Hepatocyte (in vitro differentiated cells): Measurements from ENCODE around the gene OR10A2. TPM values are rescaled to one million over a fixed set of nuclear protein-coding genes. Genes with fewer than 3 reads are reported as not detected.

Experiments
- DNase-seq: peaks from one replicate; pipeline ENCODE4 v3.0.0-alpha.2; 2016; ENCODE audit warnings: low spot score
- H2AFZ ChIP-seq: fragments of 200-600 bp; sonication (generic); 2 replicates; pipeline ENCODE4 v1.6.0; 2016; ENCODE audit warnings: antibody characterized with exemption, mild to moderate bottlenecking
- H3K27ac ChIP-seq: fragments of 200-600 bp; sonication (generic); 2 replicates; pipeline ENCODE4 v1.5.1; 2016; ENCODE audit warnings: mild to moderate bottlenecking
- H3K27me3 ChIP-seq: fragments of 200-600 bp; sonication (generic); 2 replicates; pipeline ENCODE4 v1.6.1; 2016
- H3K36me3 ChIP-seq: fragments of 200-600 bp; sonication (generic); replicated peaks from 2 replicates; pipeline ENCODE4 v1.5.1; 2016; ENCODE audit warnings: low read depth; ENCODE audit not compliant: insufficient read depth
- H3K4me1 ChIP-seq: fragments of 200-600 bp; sonication (generic); 2 replicates; pipeline ENCODE4 v1.5.1; 2016; ENCODE audit warnings: mild to moderate bottlenecking, moderate library complexity; ENCODE audit not compliant: insufficient read depth
- H3K4me2 ChIP-seq: fragments of 200-600 bp; sonication (generic); 2 replicates; pipeline ENCODE4 v1.6.0; 2016
- H3K4me3 ChIP-seq: fragments of 200-600 bp; sonication (generic); 2 replicates; pipeline ENCODE4 v1.5.1; 2016; ENCODE audit warnings: mild to moderate bottlenecking
- H3K79me2 ChIP-seq: fragments of 200-600 bp; sonication (generic); 2 replicates; pipeline ENCODE4 v1.6.0; 2017; ENCODE audit warnings: mild to moderate bottlenecking
- H3K9me2 ChIP-seq: fragments of 200-600 bp; sonication (generic); replicated peaks from 2 replicates; pipeline ENCODE4 v1.6.0; 2017; ENCODE audit warnings: mild to moderate bottlenecking; ENCODE audit not compliant: insufficient read depth
- H3K9me3 ChIP-seq: fragments of 200-600 bp; sonication (generic); 2 replicates; pipeline ENCODE4 v1.5.1; 2016; ENCODE audit warnings: low read depth, mild to moderate bottlenecking
- H4K20me1 ChIP-seq: fragments of 200-600 bp; sonication (generic); 2 replicates; pipeline ENCODE4 v1.6.0; 2016; ENCODE audit warnings: mild to moderate bottlenecking; ENCODE audit not compliant: insufficient read depth, poor library complexity, severe bottlenecking
- CTCF ChIP-seq: fragments of 200-600 bp; sonication (generic); IDR thresholded peaks from 2 replicates; pipeline ENCODE4 v1.5.1; 2016; ENCODE audit warnings: antibody characterized with exemption, mild to moderate bottlenecking; ENCODE audit not compliant: poor library complexity
- EZH2 ChIP-seq: fragments of 200-600 bp; sonication (generic); IDR thresholded peaks from 2 replicates; pipeline ENCODE4 v1.6.1; 2016; ENCODE audit warnings: antibody characterized with exemption, mild to moderate bottlenecking, borderline replicate concordance
- EZH2phosphoT487 ChIP-seq: fragments of 200-600 bp; sonication (generic); IDR thresholded peaks from one replicate; pipeline ENCODE4 v1.6.1; 2018; ENCODE audit warnings: antibody characterized with exemption, mild to moderate bottlenecking, low read depth, moderate library complexity; ENCODE audit not compliant: unreplicated experiment, severe bottlenecking
- WGBS: methylation state at CpG from one replicate; pipeline ENCODE4 v1.1.6; 2016; ENCODE audit warnings: low lambda C conversion rate; ENCODE audit errors: missing lambda C conversion rate; 5-methylcytosine and 5-hydroxymethylcytosine counted together
- polyA plus RNA-seq: library from polyadenylated mRNA; unstranded; fragments of >200 nt; fragmentation: Nextera tagmentation; extraction: Ambion mirVana; gene quantifications from 2 replicates; pipeline ENCODE4 v1.2.1, GENCODE V29; 2016
- total RNA-seq: library from RNA; depleted of rRNA; stranded (reverse); fragments of >200 nt; gene quantifications from 2 replicates; pipeline ENCODE4 v1.2.3, GENCODE V29; 2014

Gene OR10A2
- total and polyA plus RNA-seq, 2 experiments from 2014 or later, result 0.04 TPM; not detected in 1

GRCh38 chr11:6888830-6889229, 26.0 kb downstream of the OR10A2 start:
- DNase-seq, result no peak
- Histone ChIP-seq H3K27ac (no peak overlapping the region), H3K9me2 (no peaks in the 10 kb centered on the region), H2AFZ (no peak overlapping the region), H3K4me3 (no peak overlapping the region), H3K27me3 (no peaks in the 10 kb centered on the region), H3K36me3 (no peaks in the 10 kb centered on the region), H3K9me3 (no peaks in the 10 kb centered on the region), H4K20me1 (no peaks in the 10 kb centered on the region), H3K4me2 (no peak overlapping the region), H3K4me1 (no peaks in the 10 kb centered on the region), H3K79me2 (no peaks in the 10 kb centered on the region)
- TF ChIP-seq CTCF (no peak), EZH2phosphoT487 (no peak), EZH2 (no peak)
- 96% methylated on average over 4 of the region's 4 CpGs for WGBS

- WGBS, result 96% methylated on average over 1 of the region's 1 CpG
- H2AFZ ChIP-seq, result no peak overlapping the region
- H3K9me3 ChIP-seq, result no peaks in the 10 kb centered on the region
- no peaks in the 10 kb centered on the region for H3K9me2 ChIP-seq
- no peak for TF ChIP-seq CTCF
- no peak for TF ChIP-seq EZH2phosphoT487
- no peaks in the 10 kb centered on the region for H3K27me3 ChIP-seq
- H4K20me1 ChIP-seq, result no peaks in the 10 kb centered on the region
- no peak for DNase-seq
- H3K36me3 ChIP-seq, result no peaks in the 10 kb centered on the region
- H3K79me2 ChIP-seq, result no peaks in the 10 kb centered on the region
- no peaks in the 10 kb centered on the region for H3K4me1 ChIP-seq
- H3K4me3 ChIP-seq, result no peak overlapping the region
- no peak overlapping the region for H3K4me2 ChIP-seq
- H3K27ac ChIP-seq, result no peak overlapping the region
These were observed 27.0 kb downstream of the OR10A2 start for GRCh38 chr11:6889835-6890234.

GRCh38 chr11:6892400-6892799, 29.5 kb downstream of the OR10A2 start, which contains the start of gene OR2D2:
TSS of gene OR2D2 (minus strand) at chr11:6892500. CDS start at chr11:6892500, 0 bp downstream.
- Histone ChIP-seq H3K9me2 (no peaks in the 10 kb centered on the region), H3K4me3 (no peak within 1 kb of the TSS), H3K27ac (no peak within 1 kb of the TSS), H3K36me3 (no peaks in the 10 kb centered on the region), H3K9me3 (no peaks in the 10 kb centered on the region), H4K20me1 (no peaks in the 10 kb centered on the region), H3K4me1 (no peaks in the 10 kb centered on the region), H3K27me3 (no peaks in the 10 kb centered on the region), H3K4me2 (no peak within 1 kb of the TSS), H3K79me2 (no peaks in the 10 kb centered on the region), H2AFZ (no peak within 1 kb of the TSS)
- DNase-seq, result no peak
- TF ChIP-seq EZH2, result no peak
- no peak for TF ChIP-seq EZH2phosphoT487
- TF ChIP-seq CTCF, result no peak
- WGBS, result 81% methylated on average over 2 of the region's 2 CpGs

- no peaks in the 10 kb centered on the region for H3K27me3 ChIP-seq
- TF ChIP-seq EZH2 (no peak), CTCF (no peak), EZH2phosphoT487 (no peak)
- no peaks in the 10 kb centered on the region for H3K4me1 ChIP-seq
- no peaks in the 10 kb centered on the region for H3K36me3 ChIP-seq
- H2AFZ ChIP-seq, result no peak overlapping the region
- no peaks in the 10 kb centered on the region for H3K9me3 ChIP-seq
- no peaks in the 10 kb centered on the region for H3K79me2 ChIP-seq
- no peaks in the 10 kb centered on the region for H3K9me2 ChIP-seq
- H4K20me1 ChIP-seq, result no peaks in the 10 kb centered on the region
- DNase-seq, result no peak
- H3K4me3 ChIP-seq, result no peak overlapping the region
- no peak overlapping the region for H3K27ac ChIP-seq
- no peak overlapping the region for H3K4me2 ChIP-seq
These were observed 31.2 kb downstream of the OR10A2 start for GRCh38 chr11:6894097-6894496.
